NCI-H1048 (cell line): ENCODE data around the gene HTRA1.

Experiments used
- DNase-seq: peaks from one replicate; lab custom pipeline; 2025; lab: John Stamatoyannopoulos, UW

Gene HTRA1

GRCh38 chr10:122495406-122496340, 34.3 kb downstream of the HTRA1 start:
- no peak for DNase-seq

- no peak for DNase-seq
Observed at GRCh38 chr10:122497241-122497640, 35.9 kb downstream of the HTRA1 start.

- DNase-seq: no peak
Observed at GRCh38 chr10:122498521-122498920, 37.2 kb downstream of the HTRA1 start.

- DNase-seq: no peak
Observed at GRCh38 chr10:122499012-122499411, 37.7 kb downstream of the HTRA1 start.

GRCh38 chr10:122499491-122499941, 38.2 kb downstream of the HTRA1 start:
- no peak for DNase-seq

- no peak for DNase-seq
Observed at GRCh38 chr10:122500194-122500593, 38.8 kb downstream of the HTRA1 start.

GRCh38 chr10:122500726-122501125, 39.4 kb downstream of the HTRA1 start:
- DNase-seq: no peak

- DNase-seq: no peak
Observed at GRCh38 chr10:122503012-122503411, 41.7 kb downstream of the HTRA1 start.

GRCh38 chr10:122503886-122504609, 42.7 kb downstream of the HTRA1 start:
- DNase-seq: no peak

- DNase-seq: no peak
Observed at GRCh38 chr10:122504610-122504950, 43.2 kb downstream of the HTRA1 start.

GRCh38 chr10:122505011-122505410, 43.7 kb downstream of the HTRA1 start:
- DNase-seq: no peak

GRCh38 chr10:122505885-122506645, 44.7 kb downstream of the HTRA1 start:
- no peak for DNase-seq

GRCh38 chr10:122507616-122508015, 46.3 kb downstream of the HTRA1 start:
- DNase-seq: no peak

GRCh38 chr10:122508021-122508420, 46.7 kb downstream of the HTRA1 start:
- no peak for DNase-seq

GRCh38 chr10:122509323-122509722, 48.0 kb downstream of the HTRA1 start:
- no peak for DNase-seq

GRCh38 chr10:122510326-122510725, 49.0 kb downstream of the HTRA1 start:
- DNase-seq: no peak

GRCh38 chr10:122510736-122511135, 49.4 kb downstream of the HTRA1 start:
- no peak for DNase-seq

GRCh38 chr10:122513053-122513452, 51.7 kb downstream of the HTRA1 start:
- DNase-seq: no peak

GRCh38 chr10:122514045-122514840, 52.9 kb downstream of the HTRA1 start:
- DNase-seq: no peak

GRCh38 chr10:122515022-122515424, 53.7 kb downstream of the HTRA1 start:
- DNase-seq: no peak

- DNase-seq: no peak
Observed at GRCh38 chr10:122515588-122516231, 54.4 kb downstream of the HTRA1 start.
